A549 (cell line): Measurements from ENCODE around the gene GPX4. TPM values are rescaled to one million over a fixed set of nuclear protein-coding genes. Genes with fewer than 3 reads are reported as not detected.
A peak's percentile ranks its signal among the peaks of the same experiment; 100 is the strongest.

ENCODE experiments used
- ATAC-seq, 2 experiments: fragments of 200-7000 bp in 1 of 2; fragments of >200 bp in 1 of 2; cut with Nextera tagmentation in 1 of 2; cut with Tn5 transposase in 1 of 2; 3 replicates each; pipeline versions ENCODE4 v1.8.0 to v1.9.1; 2018 to 2020; ENCODE audit warnings: mild to moderate bottlenecking in 1 of 2, moderate library complexity in 1 of 2
- CTCF ChIA-PET: fragments of 300-600 bp; sonication (Branson Sonifier 250); formaldehyde crosslinking; extraction: SDS; loops from one replicate; lab custom pipeline; 2021; ENCODE audit warnings: antibody characterized with exemption, inconsistent platforms; lab: Yijun Ruan, JAX
- POLR2A ChIA-PET: fragments of 350-600 bp; formaldehyde crosslinking; extraction: SDS; loops from one replicate; lab custom pipeline; 2021; ENCODE audit warnings: antibody characterized with exemption, inconsistent platforms; lab: Yijun Ruan, JAX
- DNase-seq, 2 experiments: peaks; one replicate each; pipeline versions ENCODE4 v3.0.0 to v3.0.0-alpha.2; 2011 to 2016; ENCODE audit warnings: low read depth in 1 of 2, low spot score in 1 of 2
- FAIRE-seq: peaks from 2 replicates; lab custom pipeline; 2011; peaks lifted over from hg19 to GRCh38; lab: Jason Lieb, UNC
- H3K27ac ChIP-seq, 2 experiments: fragments of >200 bp; sonication (Bioruptor Twin); formaldehyde crosslinking; 3 replicates each; pipeline ENCODE4 v1.5.1; 2016 to 2017
- H3K4me1 ChIP-seq: fragments of >200 bp; sonication (Bioruptor Twin); formaldehyde crosslinking; 3 replicates; pipeline ENCODE4 v1.6.1; 2016
- H3K4me2 ChIP-seq: fragments of >200 bp; sonication (Bioruptor Twin); formaldehyde crosslinking; 3 replicates; pipeline ENCODE4 v1.6.1; 2016
- H3K4me3 ChIP-seq: fragments of >200 bp; sonication (Bioruptor Twin); formaldehyde crosslinking; 3 replicates; pipeline ENCODE4 v1.5.1; 2016
- H3K9me3 ChIP-seq: fragments of >200 bp; sonication (Bioruptor Twin); formaldehyde crosslinking; 3 replicates; pipeline ENCODE4 v1.6.1; 2016
- BHLHE40 ChIP-seq: IDR thresholded peaks from 2 replicates; pipeline ENCODE4 v1.6.1; 2012; ENCODE audit warnings: low read depth, low read length, inconsistent platforms
- FOXS1 ChIP-seq: fragments of 250-450 bp; sonication (Bioruptor Pico); IDR thresholded peaks from 2 replicates; pipeline ENCODE4 v1.5.0; 2020; ENCODE audit warnings: mild to moderate bottlenecking, moderate library complexity
- HDAC2 ChIP-seq: fragments of 200-600 bp; sonication (generic); IDR thresholded peaks from 2 replicates; pipeline ENCODE4 v1.6.1; 2016
- HEYL ChIP-seq: fragments of 250-450 bp; sonication (Bioruptor Pico); IDR thresholded peaks from 2 replicates; pipeline ENCODE4 v1.8.0; 2021; ENCODE audit warnings: mild to moderate bottlenecking, moderate library complexity
- HOXA7 ChIP-seq: fragments of 250-450 bp; sonication (Bioruptor Pico); IDR thresholded peaks from 2 replicates; pipeline ENCODE4 v1.5.0; 2020; ENCODE audit warnings: mild to moderate bottlenecking, moderate library complexity
- JUN ChIP-seq, 2 experiments: fragments of >200 bp; sonication (Bioruptor Twin); formaldehyde crosslinking; IDR thresholded peaks; 2 replicates in 1 of 2; 3 replicates in 1 of 2; pipeline ENCODE4 v1.6.1; 2016 to 2017
- KDM5A ChIP-seq: fragments of 200-600 bp; sonication (generic); IDR thresholded peaks from 2 replicates; pipeline ENCODE4 v1.6.1; 2016; ENCODE audit warnings: antibody characterized with exemption, mild to moderate bottlenecking
- RARB ChIP-seq: fragments of 250-450 bp; sonication (Bioruptor Pico); IDR thresholded peaks from 2 replicates; pipeline ENCODE4 v1.8.0; 2021; ENCODE audit warnings: mild to moderate bottlenecking, moderate library complexity
- RCOR1 ChIP-seq: fragments of 150-350 bp; IDR thresholded peaks from 2 replicates; pipeline ENCODE4 v1.6.1; 2014; ENCODE audit warnings: antibody characterized with exemption, low read length, low read depth
- ZFP36 ChIP-seq: fragments of 450-650 bp; IDR thresholded peaks from 2 replicates; pipeline ENCODE4 v1.6.1; 2014; ENCODE audit warnings: borderline replicate concordance; ENCODE audit not compliant: partially characterized antibody
- ZNF302 ChIP-seq: fragments of 250-450 bp; sonication (Bioruptor Pico); IDR thresholded peaks from 2 replicates; pipeline ENCODE4 v1.9.0; 2021; ENCODE audit warnings: inconsistent platforms, mild to moderate bottlenecking, moderate library complexity
- WGBS: methylation state at CpG from one replicate; pipeline ENCODE4 v1.1.6; 2017; ENCODE audit errors: missing lambda C conversion rate; 5-methylcytosine and 5-hydroxymethylcytosine counted together
- polyA plus RNA-seq, 4 experiments: library from polyadenylated mRNA; depleted of rRNA in 3 of 4; stranded (reverse); fragments of >200 nt; fragmentation: RNase III in 1 of 4; extraction: RNeasy Plus Mini Kit Qiagen cat#74134 plus additional on column Dnase treatment in 1 of 4; gene quantifications; 2 replicates in 3 of 4; 3 replicates in 1 of 4; pipeline ENCODE4 v1.2.3, GENCODE V29; 2011 to 2017
- TF ChIP-seq, protein P1 (sequence below): IDR thresholded peaks from 2 replicates; pipeline ENCODE4 v1.6.1; 2012; ENCODE audit warnings: low read depth, borderline replicate concordance
- TF ChIP-seq, protein P2 (sequence below): fragments of 250-450 bp; sonication (Bioruptor Pico); IDR thresholded peaks from 2 replicates; pipeline ENCODE4 v1.5.0; 2020; ENCODE audit warnings: low read depth, mild to moderate bottlenecking, moderate library complexity
- TF ChIP-seq, protein P3 (sequence below): fragments of >200 bp; sonication (Bioruptor Twin); formaldehyde crosslinking; IDR thresholded peaks from 3 replicates; pipeline ENCODE4 v1.6.1; 2016

The GPX4 gene
- polyA plus RNA-seq, 2 of the 4 experiments (the other 2 are of a cell fraction) = 248 to 394 TPM

DNA sequence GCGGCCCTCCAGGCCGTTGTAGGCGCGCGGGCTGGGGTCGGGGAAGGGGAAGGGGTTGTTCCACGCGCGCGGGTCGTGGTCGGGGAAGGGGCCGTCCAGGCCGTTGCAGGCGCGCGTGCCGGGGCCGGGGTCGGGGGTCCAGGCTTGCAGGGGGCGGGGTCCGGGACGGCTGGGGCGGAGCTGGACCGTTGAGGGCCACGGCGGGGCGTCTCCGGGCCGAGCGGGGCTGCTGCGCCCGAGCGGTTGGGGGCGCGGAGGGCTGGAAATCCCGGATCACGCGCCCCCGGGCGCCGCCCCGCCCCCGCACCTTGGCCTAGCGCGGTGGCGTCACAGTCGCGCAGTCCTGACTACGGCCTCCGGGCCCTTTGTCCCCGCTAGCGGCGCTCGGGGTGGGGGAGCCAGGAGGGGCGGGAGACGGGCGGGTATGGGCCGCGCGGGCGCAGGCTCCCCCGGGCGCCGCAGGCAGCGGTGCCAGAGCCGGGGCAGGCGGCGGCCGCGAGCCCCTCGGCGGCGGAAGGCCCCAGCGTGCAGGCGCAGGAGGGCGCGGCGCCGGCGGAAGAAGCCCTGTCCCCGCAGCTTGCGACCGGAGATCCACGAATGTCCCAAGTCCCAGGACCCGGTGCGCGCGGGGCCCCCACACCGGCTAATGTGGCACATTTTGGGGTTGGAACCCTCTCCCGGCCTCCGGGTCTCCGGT lies 665 bp downstream of the GPX4 start:
- H3K9me3 ChIP-seq = peaks cover 11% of the 10 kb centered on the region
- H3K4me1 ChIP-seq = peaks cover 50% of the 10 kb centered on the region
- peak in 1 of 2 experiments; percentile 70 for DNase-seq
- CTCF ChIA-PET = interaction anchor here (0.6 to 1.3 kb wide), 2 partner anchors 47 to 90 kb away, joined by 4 read pairs; no protein-coding TSS in a partner anchor
- no peak for FAIRE-seq
- POLR2A ChIA-PET = interaction anchor here (0.6 to 1.4 kb wide), 8 partner anchors 9 to 174 kb away, joined by 3 to 4 read pairs (median 3); partner anchors contain the start of genes POLR2E and TMEM259
- WGBS = no CpG with 5 or more reads among the region's 93 CpGs
- ATAC-seq = peak; percentile 30 to 41
- H3K27ac ChIP-seq = peak overlapping the region; percentile 88 to 100
- H3K4me3 ChIP-seq = peak overlapping the region; percentile 70
- peak overlapping the region; percentile 84 for H3K4me2 ChIP-seq
- peak in 1 of 2 experiments; percentile 30; a peak in 2 of 5 replicates for TF ChIP-seq JUN (IDR thresholded peaks at IDR 0.05)
- TF ChIP-seq, protein P1, sequence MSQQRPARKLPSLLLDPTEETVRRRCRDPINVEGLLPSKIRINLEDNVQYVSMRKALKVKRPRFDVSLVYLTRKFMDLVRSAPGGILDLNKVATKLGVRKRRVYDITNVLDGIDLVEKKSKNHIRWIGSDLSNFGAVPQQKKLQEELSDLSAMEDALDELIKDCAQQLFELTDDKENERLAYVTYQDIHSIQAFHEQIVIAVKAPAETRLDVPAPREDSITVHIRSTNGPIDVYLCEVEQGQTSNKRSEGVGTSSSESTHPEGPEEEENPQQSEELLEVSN = 0 out of 2 replicates have a peak, but pooled peaks have one; percentile 33
- no peak for TF ChIP-seq HDAC2

DNA sequence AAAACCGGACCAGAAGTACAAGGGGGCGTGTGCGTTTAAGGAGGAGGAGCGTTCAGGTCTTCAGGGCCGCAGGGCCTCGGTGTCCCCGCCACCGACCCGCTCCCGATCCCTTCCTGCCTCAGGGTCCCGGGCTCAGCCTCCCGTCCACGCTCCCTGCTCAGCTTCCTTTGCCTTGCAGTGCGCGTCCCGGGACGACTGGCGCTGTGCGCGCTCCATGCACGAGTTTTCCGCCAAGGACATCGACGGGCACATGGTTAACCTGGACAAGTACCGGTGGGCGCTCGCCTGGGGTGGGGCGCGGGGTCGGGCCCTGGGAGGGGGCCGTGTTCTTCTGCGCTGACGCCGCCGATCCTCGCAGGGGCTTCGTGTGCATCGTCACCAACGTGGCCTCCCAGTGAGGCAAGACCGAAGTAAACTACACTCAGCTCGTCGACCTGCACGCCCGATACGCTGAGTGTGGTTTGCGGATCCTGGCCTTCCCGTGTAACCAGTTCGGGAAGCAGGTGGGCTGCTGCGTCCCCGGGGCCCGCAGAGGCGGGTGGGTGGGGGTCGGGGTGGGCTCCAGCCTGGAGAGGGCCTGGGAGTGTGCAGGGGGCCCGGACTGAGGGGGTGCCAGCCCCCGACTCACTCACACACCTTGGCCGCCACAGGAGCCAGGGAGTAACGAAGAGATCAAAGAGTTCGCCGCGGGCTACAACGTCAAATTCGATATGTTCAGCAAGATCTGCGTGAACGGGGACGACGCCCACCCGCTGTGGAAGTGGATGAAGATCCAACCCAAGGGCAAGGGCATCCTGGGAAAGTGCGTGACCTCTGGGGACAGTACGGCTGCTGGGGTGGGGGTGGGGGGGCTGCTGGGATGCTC lies 1.4 kb downstream of the GPX4 start:
- H3K27ac ChIP-seq = peak overlapping the region; percentile 88 to 100

DNA sequence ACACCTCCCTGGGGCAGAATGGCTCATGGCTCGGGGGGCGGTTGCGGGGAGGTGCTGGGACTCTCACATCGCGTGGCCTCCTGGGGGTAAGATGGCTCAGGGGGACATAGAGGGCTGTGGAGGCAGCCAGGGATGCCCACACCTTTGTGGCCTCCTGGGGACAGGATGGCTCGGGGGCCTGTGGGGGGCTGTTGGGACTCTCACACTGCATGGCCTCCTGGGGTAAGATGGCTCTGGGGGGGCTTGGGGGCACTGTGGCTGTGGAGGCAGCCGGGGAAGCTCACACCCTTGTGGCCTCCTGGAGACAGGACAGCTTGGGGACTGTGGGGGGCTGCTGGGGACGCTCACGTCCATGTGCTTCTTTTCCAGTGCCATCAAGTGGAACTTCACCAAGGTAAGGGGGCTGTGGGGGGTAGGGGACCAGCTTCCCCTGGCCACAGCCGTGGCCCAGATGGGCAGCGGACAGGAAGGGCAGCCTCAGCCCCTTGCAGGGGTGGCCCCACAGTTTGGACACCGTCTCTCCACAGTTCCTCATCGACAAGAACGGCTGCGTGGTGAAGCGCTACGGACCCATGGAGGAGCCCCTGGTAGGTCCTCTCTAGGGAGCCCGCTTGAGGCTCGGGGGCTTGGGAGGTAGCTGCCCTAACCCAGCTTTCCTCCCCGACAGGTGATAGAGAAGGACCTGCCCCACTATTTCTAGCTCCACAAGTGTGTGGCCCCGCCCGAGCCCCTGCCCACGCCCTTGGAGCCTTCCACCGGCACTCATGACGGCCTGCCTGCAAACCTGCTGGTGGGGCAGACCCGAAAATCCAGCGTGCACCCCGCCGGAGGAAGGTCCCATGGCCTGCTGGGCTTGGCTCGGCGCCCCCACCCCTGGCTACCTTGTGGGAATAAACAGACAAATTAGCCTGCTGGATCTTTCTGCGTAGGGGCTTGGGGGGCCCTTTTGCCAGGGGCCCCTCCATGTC lies 2.4 kb downstream of the GPX4 start:
- Histone ChIP-seq H3K4me3 (no peak overlapping the region), H3K27ac (peak overlapping the region in 1 of 2 experiments; percentile 78; a peak in 3 of 6 replicates), H3K4me2 (peak overlapping the region; percentile 84), H3K4me1 (peaks cover 53% of the 10 kb centered on the region), H3K9me3 (no peaks in the 10 kb centered on the region)
- no peak for FAIRE-seq
- ChIA-PET CTCF (interaction anchor here (0.7 to 1.8 kb wide), 5 partner anchors 35 to 135 kb away, joined by 3 to 5 read pairs (median 3); no protein-coding TSS in a partner anchor), POLR2A (interaction anchor here (0.9 kb wide), 1 partner anchor 31 kb away, joined by 4 read pairs; no protein-coding TSS in a partner anchor)
- WGBS = 64% methylated on average over 8 of the region's 32 CpGs
- TF ChIP-seq, protein P2, sequence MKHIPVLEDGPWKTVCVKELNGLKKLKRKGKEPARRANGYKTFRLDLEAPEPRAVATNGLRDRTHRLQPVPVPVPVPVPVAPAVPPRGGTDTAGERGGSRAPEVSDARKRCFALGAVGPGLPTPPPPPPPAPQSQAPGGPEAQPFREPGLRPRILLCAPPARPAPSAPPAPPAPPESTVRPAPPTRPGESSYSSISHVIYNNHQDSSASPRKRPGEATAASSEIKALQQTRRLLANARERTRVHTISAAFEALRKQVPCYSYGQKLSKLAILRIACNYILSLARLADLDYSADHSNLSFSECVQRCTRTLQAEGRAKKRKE (CRISPR knock-in tag) = no peak
- no peak for TF ChIP-seq KDM5A
- no peak for TF ChIP-seq HOXA7 (CRISPR knock-in tag)
- TF ChIP-seq, protein P3, sequence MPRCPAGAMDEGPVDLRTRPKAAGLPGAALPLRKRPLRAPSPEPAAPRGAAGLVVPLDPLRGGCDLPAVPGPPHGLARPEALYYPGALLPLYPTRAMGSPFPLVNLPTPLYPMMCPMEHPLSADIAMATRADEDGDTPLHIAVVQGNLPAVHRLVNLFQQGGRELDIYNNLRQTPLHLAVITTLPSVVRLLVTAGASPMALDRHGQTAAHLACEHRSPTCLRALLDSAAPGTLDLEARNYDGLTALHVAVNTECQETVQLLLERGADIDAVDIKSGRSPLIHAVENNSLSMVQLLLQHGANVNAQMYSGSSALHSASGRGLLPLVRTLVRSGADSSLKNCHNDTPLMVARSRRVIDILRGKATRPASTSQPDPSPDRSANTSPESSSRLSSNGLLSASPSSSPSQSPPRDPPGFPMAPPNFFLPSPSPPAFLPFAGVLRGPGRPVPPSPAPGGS = no peak
- TF ChIP-seq BHLHE40 = no peak
- TF ChIP-seq FOXS1 = no peak
- no peak for TF ChIP-seq HEYL (CRISPR knock-in tag)
- TF ChIP-seq RCOR1 = no peak
- no peak for TF ChIP-seq ZFP36
- no peak for TF ChIP-seq RARB
- ATAC-seq = no peak
- DNase-seq = no peak

More for the DNA sequence above, 1.4 kb downstream of the GPX4 start:
- POLR2A ChIA-PET = interaction anchor here (0.7 to 1.4 kb wide), 3 partner anchors 8 to 64 kb away, joined by 3 to 4 read pairs (median 3); no protein-coding TSS in a partner anchor
- H3K4me2 ChIP-seq = peak overlapping the region; percentile 84
- H3K4me1 ChIP-seq = peaks cover 50% of the 10 kb centered on the region
- H3K4me3 ChIP-seq = peak overlapping the region; percentile 70
- TF ChIP-seq ZNF302 (CRISPR knock-in tag) = no peak
- TF ChIP-seq JUN (IDR thresholded peaks at IDR 0.05) = 0 out of 5 replicates have a peak, but pooled peaks of 1 of the 2 experiments have one; percentile 13
- peaks cover 3% of the 10 kb centered on the region; the same call in 2 of the 3 replicates for H3K9me3 ChIP-seq
- no peak for ATAC-seq
- CTCF ChIA-PET = interaction anchor here (0.6 to 1.7 kb wide), 3 partner anchors 48 to 116 kb away, joined by 4 to 5 read pairs (median 4); no protein-coding TSS in a partner anchor
- WGBS = 57% methylated on average over 23 of the region's 69 CpGs
- peak in 1 of 2 experiments; percentile 57 for DNase-seq
- FAIRE-seq = no peak
